Measurements from ENCODE around the gene ZRANB3.
"Not testable (repeated sequence)": the region's sequence is repeated elsewhere in the genome, so short reads cannot be mapped to it uniquely, and the experiment has no call there.

Gene ZRANB3

DNA sequence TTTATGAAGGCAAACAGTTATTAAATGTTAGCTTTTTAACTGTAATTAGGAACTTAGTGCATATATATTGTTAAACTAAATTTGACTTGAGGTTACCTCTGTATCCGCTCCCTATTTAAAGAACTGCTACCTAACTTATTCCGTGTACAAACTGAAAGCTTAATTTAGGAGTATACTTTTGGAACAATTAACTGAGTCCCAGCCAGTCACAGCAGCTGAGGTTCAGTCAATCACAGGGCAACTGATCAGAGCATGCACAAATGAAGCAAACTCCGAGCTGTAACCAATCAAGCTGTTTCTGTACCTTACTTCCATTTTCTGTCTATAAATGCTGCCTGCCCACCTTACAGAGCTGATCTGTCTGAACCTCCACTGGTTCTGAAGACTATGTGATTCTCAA, 417.7 kb downstream of the ZRANB3 start:
- DNase-seq, result no peak

DNA sequence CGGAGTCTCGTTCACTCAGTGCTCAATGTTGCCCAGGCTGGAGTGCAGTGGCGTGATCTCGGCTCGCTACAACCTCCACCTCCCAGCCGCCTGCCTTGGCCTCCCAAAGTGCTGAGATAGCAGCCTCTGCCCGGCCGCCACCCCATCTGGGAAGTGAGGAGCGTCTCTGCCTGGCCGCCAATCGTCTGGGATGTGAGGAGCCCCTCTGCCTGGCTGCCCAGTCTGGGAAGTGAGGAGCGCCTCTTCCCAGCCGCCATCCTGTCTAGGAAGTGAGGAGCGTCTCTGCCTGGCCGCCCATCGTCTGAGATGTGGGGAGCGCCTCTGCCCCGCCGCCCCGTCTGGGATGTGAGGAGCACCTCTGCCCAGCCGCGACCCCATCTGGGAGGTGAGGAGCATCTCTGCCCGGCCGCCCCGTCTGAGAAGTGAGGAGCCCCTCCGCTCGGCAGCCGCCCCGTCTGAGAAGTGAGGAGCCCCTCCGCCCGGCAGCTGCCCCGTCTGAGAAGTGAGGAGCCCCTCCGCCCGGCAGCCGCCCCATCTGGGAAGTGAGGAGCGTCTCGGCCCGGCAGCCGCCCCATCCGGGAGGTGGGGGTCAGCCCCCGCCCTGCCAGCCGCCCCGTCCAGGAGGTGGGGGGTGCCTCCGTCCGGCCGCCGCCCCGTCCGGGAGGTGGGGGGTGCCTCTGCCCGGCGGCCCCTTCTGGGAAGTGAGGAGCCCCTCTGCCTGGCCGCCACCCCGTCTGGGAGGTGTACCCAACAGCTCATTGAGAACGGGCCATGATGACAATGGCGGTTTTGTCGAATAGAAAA, 425.3 kb downstream of the ZRANB3 start:
- DNase-seq, result not testable (repeated sequence)

DNA sequence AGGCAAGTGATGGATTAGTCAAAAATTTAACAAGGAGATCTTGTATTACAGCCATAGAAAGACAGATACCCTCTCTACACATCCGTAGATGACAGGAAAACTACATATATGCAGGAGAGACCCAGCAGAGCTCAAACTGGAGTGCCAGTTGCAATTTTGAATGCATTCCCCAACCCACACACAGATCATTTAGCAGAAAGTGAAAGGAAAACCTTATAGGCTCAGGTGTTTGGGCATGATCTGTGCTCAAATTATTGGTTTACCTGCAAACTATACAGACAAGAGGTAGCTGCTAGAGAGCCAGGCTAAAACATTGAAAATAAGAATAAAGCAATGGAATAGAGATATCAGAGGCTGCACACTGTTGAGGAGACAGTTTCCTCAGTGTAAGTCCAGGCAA, 427.2 kb downstream of the ZRANB3 start:
- DNase-seq, result no peak

DNA sequence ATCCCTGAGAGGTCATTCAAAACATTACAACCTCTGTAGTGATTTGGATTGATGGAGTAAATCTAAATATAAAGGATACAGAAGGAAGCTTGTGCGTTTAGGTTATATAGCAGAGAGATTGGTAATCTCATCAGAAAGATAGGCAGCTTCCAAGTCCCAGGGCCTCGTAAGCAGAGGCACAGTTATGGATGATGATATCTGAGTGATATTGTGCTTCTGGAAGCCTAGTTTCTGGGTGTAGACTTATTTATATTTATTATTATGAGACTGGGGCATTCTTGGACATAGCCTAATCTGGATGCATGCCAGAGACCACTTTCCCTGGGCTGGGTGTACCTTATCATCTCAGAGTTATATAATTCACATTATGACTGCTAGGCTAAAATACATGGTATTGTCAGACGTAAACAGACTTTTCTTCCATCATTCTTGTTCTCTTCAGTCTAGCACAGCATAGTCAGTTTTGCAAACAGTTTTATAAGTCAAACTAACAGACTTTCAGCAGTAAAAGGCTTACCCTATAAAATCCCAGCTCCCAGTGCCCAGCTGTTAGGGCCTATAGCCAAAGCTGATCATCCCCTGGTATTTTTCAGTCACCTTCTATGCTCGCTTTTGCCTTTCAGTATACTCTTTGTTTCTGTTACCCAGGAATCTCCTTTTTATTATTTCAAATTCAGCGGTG, 431.1 kb downstream of the ZRANB3 start:
- DNase-seq, result no peak

DNA sequence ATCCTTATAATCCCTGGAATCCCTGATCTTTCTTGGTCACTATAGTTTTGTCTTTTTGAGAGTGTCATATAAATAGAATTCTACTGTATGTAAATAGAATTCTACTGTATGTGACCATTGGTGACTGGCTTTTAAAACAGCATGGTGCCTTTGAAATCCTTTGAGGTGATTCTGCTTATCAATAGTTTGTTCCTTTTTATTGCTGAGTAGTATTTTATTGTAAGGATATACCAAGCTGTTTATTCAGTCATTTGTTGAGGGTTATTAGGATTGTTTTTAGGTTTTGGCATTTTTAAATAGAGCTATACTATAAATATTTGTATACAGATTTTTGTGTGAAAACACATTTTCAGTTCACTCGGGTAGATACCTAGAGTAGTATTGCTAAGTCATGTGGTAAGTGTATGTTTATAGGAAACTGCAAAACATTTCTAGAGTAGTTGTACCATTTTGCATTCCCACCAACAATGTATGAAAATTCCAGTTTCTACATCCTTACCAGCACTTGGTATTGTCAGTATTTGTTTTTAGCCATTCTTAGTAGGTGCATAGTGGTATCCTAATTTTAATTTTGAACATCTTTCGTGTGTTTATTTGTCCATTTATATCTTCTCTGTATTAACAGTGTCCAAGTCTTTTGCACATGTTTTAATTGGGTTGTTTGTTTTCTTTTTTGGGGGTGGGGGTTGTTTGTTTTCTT, 433.3 kb downstream of the ZRANB3 start:
- no peak for DNase-seq

DNA sequence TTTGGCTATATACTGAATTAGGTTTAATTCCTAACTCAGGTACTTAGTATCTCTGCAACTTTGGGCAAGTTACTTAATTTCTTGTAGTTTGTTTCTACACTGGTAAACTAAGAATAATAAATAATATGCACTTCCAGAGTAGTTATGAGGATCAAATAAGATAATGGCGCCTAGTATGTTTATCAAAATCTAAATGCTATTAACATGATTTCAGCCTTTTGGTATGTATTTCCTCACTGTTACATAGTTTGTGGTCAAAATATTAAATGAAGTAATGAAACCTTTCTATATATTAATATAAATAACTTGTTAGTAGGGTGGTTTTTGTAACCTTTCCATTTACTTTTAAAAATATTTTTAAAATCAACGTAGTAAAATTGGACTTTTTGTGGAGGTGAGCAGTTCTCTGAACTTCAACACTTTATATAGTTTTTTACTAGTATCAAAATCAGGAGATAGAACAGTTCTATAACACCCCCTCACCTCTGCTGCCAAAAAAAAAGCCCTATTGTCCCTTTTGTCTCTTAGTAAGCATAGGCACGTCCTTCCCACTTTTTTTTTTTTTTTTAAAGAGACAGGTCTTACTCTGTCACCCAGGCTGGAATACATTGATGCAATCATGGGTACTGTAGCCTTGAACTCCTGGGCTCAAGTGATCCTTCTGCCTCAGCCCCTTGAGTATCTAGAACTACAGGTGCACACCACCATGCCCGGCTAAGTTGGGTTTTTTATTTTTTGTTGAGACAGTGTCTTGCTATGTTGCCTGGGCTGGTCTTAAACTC, 434.2 kb downstream of the ZRANB3 start:
- DNase-seq, result no peak

DNA sequence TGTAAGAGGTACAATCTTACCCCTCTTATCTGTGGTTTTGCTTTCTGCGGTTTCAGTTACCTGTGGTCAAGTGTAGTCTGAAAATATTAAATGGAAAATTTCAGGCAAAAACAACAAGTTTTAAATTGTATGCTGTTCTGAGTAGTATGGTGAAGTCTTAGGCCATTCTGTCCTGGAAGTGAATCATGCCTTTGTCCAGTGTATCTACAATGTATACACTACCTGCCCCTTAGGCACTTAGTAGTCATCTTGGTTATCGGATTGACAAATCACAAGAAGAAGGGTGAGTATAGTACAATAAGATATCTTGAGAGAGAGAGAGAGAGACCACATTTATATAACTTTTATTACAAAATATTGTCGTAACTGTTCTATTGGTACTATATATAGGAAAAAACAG, 435.4 kb downstream of the ZRANB3 start:
- DNase-seq, result no peak

DNA sequence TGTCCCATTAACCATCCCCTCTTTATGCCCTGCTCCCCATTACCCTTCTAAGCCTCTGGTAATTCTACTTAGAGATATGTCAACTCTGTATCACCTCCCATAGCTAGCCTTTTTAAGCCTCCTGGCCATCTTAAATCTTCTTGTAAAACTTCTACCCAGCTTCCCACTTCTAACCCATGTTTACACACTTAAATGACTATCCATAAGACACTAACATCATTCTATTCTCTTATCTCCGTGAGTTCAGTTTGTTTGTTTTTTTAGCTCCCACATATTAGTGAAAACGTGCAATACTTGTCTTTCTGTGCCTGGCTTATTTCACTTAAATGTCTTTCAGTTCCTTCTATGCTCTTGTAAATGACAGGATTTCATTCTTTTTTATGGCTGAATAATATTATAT, 436.5 kb downstream of the ZRANB3 start:
- no peak for DNase-seq

DNA sequence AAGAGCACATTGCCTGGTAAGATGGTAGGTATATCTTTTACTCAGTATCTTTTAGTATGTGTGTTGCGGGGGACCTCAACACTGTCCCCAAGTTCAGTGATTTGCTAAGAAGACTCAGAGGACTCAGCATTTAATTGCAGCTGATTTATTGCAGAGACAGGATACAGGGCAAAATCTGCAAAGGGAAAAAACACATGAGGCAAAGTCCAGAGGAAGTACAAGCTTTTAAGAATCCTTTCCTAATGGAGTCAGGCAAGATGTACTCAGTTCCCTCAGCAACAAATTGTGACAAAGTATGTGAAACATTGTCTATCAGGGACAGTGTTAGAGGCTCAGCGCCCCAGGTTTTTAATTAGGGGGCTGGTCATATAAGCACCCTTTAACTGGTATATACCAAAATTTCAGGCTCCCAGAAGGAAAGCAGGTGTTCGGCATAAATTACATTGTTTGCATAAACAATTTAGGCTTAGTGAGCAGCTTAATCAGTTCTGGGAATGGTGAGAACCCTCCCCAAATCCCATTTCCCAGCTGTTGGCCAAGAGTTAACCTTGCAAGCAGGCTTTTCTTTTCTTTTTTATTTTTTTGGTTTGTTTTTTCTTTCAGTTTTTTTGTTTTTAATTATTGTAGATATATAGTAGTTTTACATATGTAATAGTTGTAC, 437.2 kb downstream of the ZRANB3 start:
- DNase-seq, result no peak

DNA sequence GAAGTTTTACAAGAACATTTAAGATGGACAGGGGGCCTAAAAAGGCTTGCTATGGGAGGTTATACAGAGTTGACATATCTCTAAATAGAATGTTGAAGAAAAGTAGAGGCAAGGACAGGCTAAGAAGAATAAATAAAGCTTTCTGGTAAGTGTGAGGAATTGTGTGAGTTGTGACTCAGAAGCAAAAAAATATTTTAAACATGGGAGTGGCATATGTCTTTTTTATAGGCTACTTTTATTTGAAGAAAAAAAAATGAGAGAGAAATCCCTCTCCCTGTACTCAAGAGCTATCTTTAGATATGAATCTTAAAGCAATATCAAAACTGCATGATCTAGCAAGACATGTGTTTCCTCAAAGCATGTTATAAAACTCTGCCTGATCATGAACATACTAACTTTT, 437.8 kb downstream of the ZRANB3 start:
- DNase-seq, result no peak

DNA sequence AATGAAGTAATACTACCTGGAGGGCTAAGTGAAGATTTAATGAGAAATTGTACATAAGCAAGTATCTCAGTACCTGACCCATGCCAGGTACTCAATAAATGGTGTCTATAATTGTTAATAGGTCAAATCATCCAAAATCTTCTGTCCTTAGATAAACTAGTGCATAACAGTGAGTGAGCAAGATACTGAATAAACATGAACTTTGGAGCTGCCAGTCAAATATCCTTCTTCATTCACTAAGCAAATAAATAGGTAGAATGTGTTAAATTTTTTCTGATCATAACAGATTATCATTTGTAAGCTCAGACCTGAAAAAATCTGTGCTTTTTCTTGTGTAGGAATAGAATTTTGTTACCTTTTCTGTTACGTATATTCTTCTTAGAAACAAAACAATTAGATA, 439.3 kb downstream of the ZRANB3 start:
- DNase-seq, result no peak

DNA sequence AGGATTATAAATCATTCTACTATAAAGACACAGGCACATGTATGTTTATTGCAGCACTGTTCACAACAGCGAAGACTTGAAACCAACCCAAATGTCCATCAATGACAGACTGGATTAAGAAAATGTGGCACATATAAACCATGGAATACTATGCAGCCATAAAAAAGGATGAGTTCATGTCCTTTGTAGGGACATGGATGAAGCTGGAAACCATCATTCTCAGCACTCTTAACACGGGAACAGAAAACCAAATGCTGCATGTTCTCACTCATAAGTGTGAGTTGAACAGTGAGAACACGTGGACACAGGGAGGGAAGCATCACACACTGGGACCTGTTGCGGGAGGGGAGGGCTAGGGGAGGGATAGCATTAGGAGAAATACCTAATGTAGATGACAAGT, 441.4 kb downstream of the ZRANB3 start:
- DNase-seq, result not testable (repeated sequence)
